ENCODE measurements around the gene NCKAP5L.

NCKAP5L gene

DNA sequence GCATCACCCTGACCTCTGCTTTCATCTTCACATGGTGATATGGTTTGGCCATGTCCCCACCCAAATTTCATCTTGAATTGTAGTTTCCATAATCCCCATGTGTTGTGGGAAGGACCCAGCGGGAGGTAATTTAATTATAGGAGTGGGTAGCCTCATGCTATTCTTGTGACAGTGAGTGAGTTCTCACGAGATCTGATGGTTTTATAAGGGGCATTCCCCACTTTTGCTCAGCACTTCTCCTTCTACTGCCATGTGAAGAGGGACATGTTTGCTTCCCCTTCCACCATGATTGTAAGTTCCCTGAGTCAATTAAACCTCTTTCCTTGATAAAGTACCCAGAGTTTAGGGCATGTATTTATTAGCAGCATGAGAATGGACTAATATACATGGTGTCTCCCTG lies 48.6 kb downstream of the NCKAP5L start:
- no peak overlapping the region for H3K27ac ChIP-seq
- H3K9ac ChIP-seq, result no peak overlapping the region
- H3K4me1 ChIP-seq, result peaks cover 16% of the 10 kb centered on the region
- no peak overlapping the region for H3K4me2 ChIP-seq (ENCODE audit: low read length)
- H2AFZ ChIP-seq, result no peak overlapping the region
- TF ChIP-seq, protein P1, sequence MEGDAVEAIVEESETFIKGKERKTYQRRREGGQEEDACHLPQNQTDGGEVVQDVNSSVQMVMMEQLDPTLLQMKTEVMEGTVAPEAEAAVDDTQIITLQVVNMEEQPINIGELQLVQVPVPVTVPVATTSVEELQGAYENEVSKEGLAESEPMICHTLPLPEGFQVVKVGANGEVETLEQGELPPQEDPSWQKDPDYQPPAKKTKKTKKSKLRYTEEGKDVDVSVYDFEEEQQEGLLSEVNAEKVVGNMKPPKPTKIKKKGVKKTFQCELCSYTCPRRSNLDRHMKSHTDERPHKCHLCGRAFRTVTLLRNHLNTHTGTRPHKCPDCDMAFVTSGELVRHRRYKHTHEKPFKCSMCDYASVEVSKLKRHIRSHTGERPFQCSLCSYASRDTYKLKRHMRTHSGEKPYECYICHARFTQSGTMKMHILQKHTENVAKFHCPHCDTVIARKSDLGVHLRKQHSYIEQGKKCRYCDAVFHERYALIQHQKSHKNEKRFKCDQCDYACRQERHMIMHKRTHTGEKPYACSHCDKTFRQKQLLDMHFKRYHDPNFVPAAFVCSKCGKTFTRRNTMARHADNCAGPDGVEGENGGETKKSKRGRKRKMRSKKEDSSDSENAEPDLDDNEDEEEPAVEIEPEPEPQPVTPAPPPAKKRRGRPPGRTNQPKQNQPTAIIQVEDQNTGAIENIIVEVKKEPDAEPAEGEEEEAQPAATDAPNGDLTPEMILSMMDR (IDR thresholded peaks at IDR 0.05), result no peak
- no peaks in the 10 kb centered on the region for H3K9me3 ChIP-seq (ENCODE audit: control insufficient read depth, low read length)
- H3K79me2 ChIP-seq, result no peaks in the 10 kb centered on the region
- H3K4me3 ChIP-seq (ENCODE audit: low read depth, low read length), result no peak overlapping the region
- H3K36me3 ChIP-seq (ENCODE audit: control insufficient read depth, insufficient read depth, low read length), result no peaks in the 10 kb centered on the region
- no peaks in the 10 kb centered on the region for H3K27me3 ChIP-seq (ENCODE audit: control insufficient read depth, insufficient read depth, low read length)

GRCh38 chr12:49777800-49778748 lies 50.1 kb downstream of the NCKAP5L start:
- Histone ChIP-seq H3K4me1 (peaks cover 3% of the 10 kb centered on the region), H3K27ac (no peak overlapping the region), H2AFZ (peak overlapping the region; percentile 81), H3K4me2 (ENCODE audit: low read length) (no peak overlapping the region), H3K9ac (no peak overlapping the region), H3K4me3 (ENCODE audit: low read depth, low read length) (no peak overlapping the region), H3K36me3 (ENCODE audit: control insufficient read depth, insufficient read depth, low read length) (no peaks in the 10 kb centered on the region), H3K9me3 (ENCODE audit: control insufficient read depth, low read length) (no peaks in the 10 kb centered on the region), H3K27me3 (ENCODE audit: control insufficient read depth, insufficient read depth, low read length) (no peaks in the 10 kb centered on the region), H3K79me2 (no peaks in the 10 kb centered on the region)
- TF ChIP-seq, protein P1 (IDR thresholded peaks at IDR 0.05), result peak; percentile 83

DNA sequence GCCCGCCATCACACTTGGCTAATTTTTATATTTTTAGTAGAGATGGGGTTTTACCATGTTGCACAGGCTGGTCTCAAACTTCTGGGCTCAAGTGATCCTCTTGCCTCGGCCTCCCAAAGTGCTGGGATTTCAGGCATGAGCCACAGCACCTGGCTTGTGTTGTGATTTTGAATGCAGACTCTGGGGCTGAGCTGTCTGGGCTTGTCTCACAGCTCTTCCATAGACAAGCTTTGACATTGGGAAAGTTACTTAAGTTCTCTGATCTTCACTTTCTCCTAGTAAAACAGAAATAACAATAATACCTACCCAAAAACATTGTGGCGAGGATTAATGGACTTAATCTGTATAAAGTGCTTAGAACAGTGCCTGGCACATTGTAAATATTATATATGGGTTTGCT lies 50.9 kb downstream of the NCKAP5L start:
- TF ChIP-seq, protein P1 (IDR thresholded peaks at IDR 0.05), result no peak
- Histone ChIP-seq H3K4me3 (ENCODE audit: low read depth, low read length) (no peak overlapping the region), H3K4me1 (peaks cover 3% of the 10 kb centered on the region), H3K4me2 (ENCODE audit: low read length) (no peak overlapping the region), H3K79me2 (no peaks in the 10 kb centered on the region), H3K9me3 (ENCODE audit: control insufficient read depth, low read length) (no peaks in the 10 kb centered on the region), H3K9ac (no peak overlapping the region), H2AFZ (no peak overlapping the region), H3K27me3 (ENCODE audit: control insufficient read depth, insufficient read depth, low read length) (no peaks in the 10 kb centered on the region), H3K27ac (no peak overlapping the region), H3K36me3 (ENCODE audit: control insufficient read depth, insufficient read depth, low read length) (no peaks in the 10 kb centered on the region)

DNA sequence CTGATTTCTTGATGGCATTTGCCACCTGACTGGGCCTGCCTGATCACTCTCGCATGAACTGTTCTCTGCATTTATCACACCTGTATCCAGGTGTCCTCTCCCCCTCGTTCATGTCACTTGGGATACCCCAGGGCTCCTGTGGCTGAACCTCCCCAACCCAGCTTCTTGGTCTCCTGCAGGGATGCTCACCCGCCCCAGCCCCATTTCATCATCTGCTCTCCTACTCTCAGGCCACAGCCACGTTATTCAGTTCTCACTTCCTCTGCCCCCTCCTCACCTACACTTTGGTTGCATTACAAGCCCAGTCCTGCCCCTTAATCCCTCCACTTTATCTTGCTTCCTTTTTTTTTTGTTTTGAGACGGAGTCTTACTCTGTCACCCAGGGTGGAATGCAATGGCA lies 51.4 kb downstream of the NCKAP5L start:
- H3K4me3 ChIP-seq (ENCODE audit: low read depth, low read length), result no peak overlapping the region
- H3K4me1 ChIP-seq, result peaks cover 3% of the 10 kb centered on the region
- no peak overlapping the region for H2AFZ ChIP-seq
- no peaks in the 10 kb centered on the region for H3K27me3 ChIP-seq (ENCODE audit: control insufficient read depth, insufficient read depth, low read length)
- no peak overlapping the region for H3K27ac ChIP-seq
- no peak overlapping the region for H3K9ac ChIP-seq
- no peak overlapping the region for H3K4me2 ChIP-seq (ENCODE audit: low read length)
- TF ChIP-seq, protein P1 (IDR thresholded peaks at IDR 0.05), result no peak
- no peaks in the 10 kb centered on the region for H3K79me2 ChIP-seq
- no peaks in the 10 kb centered on the region for H3K9me3 ChIP-seq (ENCODE audit: control insufficient read depth, low read length)
- no peaks in the 10 kb centered on the region for H3K36me3 ChIP-seq (ENCODE audit: control insufficient read depth, insufficient read depth, low read length)
